Uterus (tissue), 2 donors: Measurements from ENCODE around the gene PRAMEF13.
"Not testable (repeated sequence)": the region's sequence is repeated elsewhere in the genome, so short reads cannot be mapped to it uniquely, and the experiment has no call there.

Source experiments
- POLR2A ChIP-seq, 2 donors: fragments of 450-650 bp; IDR thresholded peaks; one replicate each; pipeline ENCODE4 v1.6.1; 2016; ENCODE audit warnings: antibody characterized with exemption in 2 of 2, mild to moderate bottlenecking in 1 of 2, moderate library complexity in 1 of 2
- TF ChIP-seq, protein P1 (sequence below), 4 experiments: fragments of 200-600 bp in 2 of 4; fragments of 450-650 bp in 2 of 4; sonication (generic) in 2 of 4; IDR thresholded peaks; one replicate each; pipeline ENCODE4 v1.5.1; 2016 to 2019; ENCODE audit warnings: antibody characterized with exemption in 4 of 4, mild to moderate bottlenecking in 2 of 4, moderate library complexity in 1 of 4

DNA sequence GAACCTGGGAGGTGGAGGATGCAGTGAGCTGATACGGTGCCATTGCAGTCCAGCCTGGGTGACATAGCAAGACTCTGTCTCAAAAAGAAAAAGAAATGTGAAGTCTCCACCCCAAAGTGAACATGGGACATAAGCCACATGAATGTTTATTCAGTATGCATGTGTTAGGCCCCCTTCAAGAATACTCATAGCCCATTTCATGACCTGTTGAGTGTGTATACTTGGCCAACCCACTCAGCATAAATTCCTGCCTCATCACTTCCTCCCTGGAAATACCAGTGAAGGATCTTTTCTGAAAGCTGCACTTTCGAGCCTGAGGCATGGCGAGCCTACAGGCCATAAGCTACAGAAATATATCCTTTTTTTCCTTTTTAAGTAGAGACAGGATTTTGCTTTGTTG, 18.0 kb upstream of the PRAMEF13 start:
- TF ChIP-seq, protein P1, sequence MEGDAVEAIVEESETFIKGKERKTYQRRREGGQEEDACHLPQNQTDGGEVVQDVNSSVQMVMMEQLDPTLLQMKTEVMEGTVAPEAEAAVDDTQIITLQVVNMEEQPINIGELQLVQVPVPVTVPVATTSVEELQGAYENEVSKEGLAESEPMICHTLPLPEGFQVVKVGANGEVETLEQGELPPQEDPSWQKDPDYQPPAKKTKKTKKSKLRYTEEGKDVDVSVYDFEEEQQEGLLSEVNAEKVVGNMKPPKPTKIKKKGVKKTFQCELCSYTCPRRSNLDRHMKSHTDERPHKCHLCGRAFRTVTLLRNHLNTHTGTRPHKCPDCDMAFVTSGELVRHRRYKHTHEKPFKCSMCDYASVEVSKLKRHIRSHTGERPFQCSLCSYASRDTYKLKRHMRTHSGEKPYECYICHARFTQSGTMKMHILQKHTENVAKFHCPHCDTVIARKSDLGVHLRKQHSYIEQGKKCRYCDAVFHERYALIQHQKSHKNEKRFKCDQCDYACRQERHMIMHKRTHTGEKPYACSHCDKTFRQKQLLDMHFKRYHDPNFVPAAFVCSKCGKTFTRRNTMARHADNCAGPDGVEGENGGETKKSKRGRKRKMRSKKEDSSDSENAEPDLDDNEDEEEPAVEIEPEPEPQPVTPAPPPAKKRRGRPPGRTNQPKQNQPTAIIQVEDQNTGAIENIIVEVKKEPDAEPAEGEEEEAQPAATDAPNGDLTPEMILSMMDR (IDR thresholded peaks at IDR 0.05), result not testable (repeated sequence)
- not testable (repeated sequence) for TF ChIP-seq POLR2A (IDR thresholded peaks at IDR 0.05)
